Breast epithelium (tissue), 3 donors: ENCODE measurements around the gene GNA12.

Experiments used
- CTCF ChIP-seq, 3 donors: fragments of 450-650 bp; IDR thresholded peaks; one replicate each; pipeline ENCODE4 v1.5.1; 2016 to 2017; ENCODE audit warnings: antibody characterized with exemption in 3 of 3, mild to moderate bottlenecking in 3 of 3, moderate library complexity in 3 of 3
- POLR2A ChIP-seq: fragments of 450-650 bp; IDR thresholded peaks from one replicate; pipeline ENCODE4 v1.6.1; 2016; ENCODE audit warnings: antibody characterized with exemption, mild to moderate bottlenecking, moderate library complexity

GRCh38 chr7:2754912-2755311, 89.2 kb downstream of the GNA12 start:
- TF ChIP-seq POLR2A: no peak
- TF ChIP-seq CTCF (IDR thresholded peaks at IDR 0.05): no peak
